Suppressor macrophage (primary cell): ENCODE data around the gene ATP6V0E1.

ENCODE experiments used
- DNase-seq, 4 experiments: peaks; one replicate each; pipeline ENCODE4 v3.0.0-alpha.2; 2020 to 2022

Gene ATP6V0E1

DNA sequence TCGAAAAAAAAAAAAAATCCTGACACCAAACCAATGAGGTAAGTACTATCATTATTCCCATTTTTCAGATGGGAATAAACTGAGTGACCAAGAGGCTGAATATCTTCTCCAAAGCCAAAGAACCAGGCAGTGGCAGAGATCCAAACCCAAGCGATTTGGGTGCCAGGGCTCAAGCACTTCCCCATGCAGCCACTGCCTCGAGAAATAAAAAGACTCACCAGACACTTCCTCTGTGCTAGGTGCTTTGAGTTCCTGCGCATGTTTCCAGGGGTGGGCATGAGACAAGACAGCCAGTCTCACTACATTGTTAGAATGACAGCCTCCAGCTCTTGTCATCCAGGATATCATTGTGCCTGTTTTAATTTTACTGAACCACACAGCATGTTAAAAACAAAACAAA lies 26.6 kb upstream of the ATP6V0E1 start:
- DNase-seq = peak; percentile 46 to 64 (median 56)

DNA sequence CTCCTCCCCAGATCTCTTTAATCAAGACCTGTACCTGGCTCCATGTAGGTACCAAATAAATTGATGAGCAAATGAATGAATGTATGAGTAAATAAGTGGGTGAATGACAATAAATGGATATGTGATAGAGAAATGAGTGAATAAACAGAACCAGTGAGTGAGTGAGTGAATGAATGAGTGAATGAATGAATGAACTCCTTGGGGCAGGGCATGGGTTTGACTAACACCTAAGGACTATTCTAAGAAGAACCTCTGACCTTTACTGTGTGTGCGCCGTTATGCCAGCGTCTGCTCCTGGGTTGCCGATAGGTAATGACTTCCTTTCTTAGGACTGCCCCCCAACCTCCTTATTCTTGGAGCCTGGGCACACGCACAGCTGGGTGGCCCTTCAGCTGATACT lies 26.1 kb upstream of the ATP6V0E1 start:
- DNase-seq = no peak

DNA sequence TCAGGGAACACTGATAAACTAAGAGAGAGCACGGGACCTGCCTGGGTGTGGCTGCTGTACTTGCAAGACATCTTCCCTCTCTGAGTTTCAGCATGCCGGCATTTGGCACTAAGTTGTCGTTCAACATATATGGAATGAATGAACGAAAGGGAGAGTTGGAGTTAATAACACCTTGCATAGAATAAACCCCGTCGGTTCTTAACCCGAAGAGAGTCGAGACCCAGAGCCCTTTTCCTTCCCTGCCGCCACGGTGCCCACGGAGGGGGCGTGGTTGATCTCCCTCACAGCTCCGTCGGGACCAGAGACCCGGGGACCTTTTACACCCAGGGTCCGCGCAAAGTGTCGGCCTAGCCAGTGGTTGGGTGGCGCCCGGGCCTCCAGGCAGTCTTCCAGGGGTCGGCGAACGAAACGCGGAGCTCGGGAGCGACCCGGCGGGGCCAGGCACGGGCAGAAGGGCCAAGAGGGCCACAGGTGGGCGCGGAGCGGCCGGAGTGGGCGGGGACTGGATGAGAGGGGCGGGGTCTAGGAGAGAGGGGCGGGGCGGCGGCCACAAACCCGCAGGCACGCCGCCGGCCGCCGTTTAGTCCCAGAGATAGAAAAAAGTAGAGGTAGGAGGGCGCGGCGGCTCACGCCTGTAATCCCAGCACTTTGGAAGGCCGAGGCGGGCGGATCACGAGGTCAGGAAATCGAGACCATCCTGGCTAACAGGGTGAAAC lies 25.1 kb upstream of the ATP6V0E1 start:
- DNase-seq = peak; percentile 77 to 91 (median 86)

DNA sequence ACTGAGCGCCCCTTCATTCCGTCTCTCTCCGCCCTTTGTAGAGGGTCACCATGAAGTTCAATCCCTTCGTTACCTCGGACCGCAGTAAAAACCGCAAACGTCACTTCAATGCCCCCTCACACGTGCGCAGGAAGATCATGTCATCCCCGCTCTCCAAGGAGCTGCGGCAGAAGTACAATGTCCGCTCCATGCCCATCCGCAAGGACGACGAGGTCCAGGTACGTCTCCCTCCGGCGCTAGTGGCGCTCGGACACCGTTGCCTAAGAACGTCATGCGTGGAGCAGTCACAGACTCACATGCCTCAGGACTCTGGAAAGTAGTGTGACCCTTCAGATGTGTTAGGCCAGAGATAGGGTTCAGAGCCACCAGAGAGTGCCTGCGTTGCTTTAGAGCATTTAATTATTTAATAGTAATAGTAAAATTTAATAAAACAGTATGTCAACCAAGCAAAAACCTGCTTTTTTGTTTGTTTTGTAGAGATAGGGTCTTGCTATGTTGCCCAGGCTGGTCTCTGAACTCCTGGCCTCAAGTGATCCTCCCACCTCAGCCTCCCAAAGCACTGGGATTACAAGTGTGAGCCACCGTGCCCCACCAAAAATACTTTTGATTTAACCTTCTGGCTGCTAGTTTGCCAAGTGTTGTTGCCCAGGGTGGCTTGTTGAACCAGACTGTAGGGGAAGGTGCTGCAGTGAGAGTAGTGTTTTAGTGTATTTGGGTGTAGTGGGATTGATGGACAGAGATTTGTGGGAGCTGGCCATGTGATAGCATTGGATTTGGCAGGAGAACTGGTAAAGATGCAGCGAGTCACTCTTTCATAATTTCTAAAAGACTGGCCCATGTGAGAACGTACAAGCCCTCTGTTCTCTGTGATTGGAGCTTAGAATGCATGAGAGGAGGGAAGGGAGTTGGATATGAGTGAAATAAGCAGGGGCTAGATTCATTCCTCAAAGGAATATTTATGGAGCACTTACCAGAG lies 23.5 kb upstream of the ATP6V0E1 start:
- peak in 2 of 4 experiments; percentile 28 to 32 for DNase-seq

DNA sequence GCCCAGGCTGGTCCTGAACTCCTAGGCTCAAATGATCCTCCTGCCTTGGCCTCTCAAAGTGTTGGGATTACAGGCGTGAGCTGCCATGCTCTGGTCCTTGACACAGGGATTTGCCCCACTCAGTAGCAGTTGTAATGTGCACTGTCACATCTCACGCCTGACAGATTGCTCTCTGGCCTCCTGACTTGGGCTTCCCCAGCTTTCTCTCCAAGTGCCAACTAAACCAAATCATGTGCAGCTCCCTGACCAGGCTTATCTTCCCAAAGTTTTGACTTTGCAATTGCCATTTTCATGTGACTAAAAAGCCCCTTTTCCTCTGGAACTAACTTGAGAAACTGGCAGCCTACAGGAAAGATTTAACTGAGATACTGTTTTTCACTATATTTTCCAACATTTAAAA lies 13.7 kb upstream of the ATP6V0E1 start:
- DNase-seq = peak in 1 of 4 experiments; percentile 18

DNA sequence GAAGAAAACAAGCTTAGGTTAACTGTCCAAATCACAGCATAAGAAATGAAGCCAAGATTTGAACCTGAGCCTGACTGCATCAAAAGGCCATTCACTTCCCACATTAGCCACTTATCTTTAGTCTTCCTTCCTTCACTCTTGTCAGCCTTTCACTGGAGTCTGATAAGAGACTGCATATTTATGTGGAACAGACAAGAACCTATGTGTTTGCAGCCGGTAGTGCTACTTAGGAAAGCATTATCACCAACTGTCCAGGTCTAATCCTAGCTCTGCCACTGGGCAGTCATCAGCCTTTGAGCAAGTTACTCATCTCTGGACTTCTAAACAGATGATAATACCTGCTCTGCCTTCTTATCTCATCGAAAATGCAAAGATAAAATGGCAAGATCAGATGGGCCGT lies 12.1 kb upstream of the ATP6V0E1 start:
- DNase-seq = no peak

DNA sequence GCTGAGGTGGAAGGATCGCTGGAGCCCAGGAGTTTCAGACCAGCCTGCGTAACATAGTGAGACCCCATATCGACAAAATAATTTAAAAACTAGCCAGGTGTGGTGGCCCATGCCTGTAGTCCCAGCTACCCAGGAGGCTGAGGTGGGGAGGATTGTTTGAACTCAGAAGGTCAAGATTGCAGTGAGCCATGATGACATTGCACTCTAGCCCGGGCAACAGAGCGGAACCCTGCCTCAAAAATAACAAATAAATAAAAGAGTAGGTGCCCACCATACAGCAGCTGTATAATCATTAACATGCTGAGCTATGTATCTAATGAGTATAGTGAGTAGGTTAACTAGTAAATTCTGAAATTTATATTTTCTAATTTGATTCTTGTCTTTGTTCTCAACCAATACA lies 11.0 kb upstream of the ATP6V0E1 start:
- DNase-seq = no peak

DNA sequence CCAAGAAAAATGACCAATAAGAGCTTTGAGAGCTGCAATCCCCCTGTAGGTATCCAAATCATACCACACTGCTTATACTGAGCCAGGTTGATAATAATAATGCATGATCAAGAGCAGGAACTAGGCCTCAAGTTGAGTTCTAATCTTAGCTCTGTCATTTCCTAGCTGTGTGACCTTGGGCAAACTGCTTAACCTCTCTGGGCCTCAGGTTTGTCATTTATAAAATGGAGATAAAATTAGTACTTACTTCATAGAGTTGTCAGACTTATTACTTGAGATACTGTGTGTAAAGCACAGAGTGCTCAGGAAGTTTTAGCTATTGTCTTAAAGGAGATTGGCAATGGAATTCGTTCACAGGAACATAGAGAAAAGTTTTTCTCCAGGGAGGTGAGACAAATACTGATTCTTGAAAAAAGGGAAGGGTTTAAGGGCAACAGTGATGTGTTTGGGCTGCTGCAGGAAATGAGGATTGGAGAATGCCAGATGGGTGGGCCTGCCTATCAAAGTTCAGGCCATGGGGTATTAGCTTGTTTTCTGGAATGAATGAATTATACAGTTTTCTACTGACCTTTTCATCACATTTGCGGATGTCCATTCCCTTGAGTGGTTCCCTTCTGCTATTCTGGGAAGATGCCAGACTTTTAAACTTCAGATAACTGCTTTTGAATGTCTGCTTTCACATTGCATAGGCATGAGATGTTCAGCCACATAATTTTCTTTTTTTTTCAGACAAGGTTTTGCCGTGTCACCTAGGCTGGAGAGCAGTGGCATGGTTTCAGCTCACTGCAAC lies 10.2 kb upstream of the ATP6V0E1 start:
- no peak for DNase-seq

DNA sequence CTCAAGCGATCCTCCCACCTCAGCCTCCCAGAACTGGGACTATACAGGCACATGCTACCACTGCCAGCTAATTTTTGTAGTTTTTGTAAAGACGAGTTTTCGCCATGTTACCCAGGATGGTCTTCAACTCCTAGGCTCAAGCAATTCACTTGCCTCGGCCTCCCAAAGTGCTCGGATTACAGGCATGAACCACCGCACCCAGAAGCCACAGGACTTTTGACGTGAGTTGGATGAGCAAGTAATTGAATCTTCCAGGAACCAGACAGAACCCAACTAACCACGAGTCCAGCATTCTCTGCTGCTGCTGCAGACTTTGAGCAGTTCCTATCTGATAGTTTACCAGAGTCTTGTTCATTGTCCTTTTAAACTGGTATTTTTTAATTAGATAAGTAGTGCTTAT lies 9.6 kb upstream of the ATP6V0E1 start:
- DNase-seq = no peak

DNA sequence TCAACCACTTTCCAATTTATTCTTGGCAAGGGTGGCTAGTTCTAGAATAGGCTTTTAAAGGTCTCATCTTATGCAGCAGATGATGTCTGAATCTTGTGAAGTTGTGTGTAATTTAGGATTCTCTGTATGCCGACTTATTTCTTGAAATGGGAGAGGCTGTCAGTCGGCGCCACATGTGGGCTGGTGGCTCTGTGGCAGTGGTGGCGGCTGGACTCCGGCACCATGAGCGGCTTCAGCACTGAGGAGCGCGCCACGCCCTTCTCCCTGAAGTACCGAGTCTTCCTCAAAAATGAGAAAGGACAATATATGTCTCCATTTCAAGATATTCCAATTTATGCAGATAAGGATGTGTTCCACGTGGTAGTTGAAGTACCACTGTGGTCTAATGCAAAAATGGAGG lies 8.3 kb upstream of the ATP6V0E1 start:
- no peak for DNase-seq

DNA sequence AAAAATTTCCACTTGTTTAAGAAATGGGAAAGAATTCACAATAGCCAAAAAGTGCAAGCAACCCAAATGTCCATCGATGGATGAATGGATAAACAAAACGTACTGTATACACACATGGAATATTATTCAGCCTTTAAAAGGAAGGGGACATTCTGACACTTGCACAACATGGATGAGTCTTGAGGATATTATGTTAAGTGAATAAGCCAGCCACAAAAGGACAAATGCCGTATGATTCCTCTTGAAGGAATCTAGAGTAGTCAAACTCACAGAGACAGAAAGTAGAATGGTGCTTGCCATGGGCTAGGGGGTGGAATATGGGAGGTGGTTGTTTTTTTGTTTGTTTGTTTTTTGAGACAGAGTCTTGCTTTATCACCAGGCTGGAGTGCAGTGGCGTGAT lies 3.8 kb upstream of the ATP6V0E1 start:
- no peak for DNase-seq

DNA sequence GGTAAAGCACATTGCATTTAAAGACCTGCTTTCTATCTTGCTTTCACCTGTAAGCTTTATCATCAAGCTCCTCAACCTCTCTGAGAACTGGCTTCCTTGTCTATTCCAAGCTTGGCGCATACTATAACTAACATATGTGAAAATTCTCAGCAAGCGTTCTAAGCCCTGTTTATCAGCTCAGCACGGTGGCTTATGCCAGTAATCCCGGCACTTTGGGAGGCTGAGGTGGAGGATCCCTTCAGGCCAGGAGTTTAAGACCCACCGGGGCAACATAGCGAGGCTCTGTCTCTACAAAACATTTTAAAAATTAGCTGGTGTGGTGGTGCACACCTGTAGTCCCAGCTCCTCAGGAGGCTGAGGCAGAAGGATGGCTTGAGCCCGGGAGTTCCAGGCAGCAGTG lies 1.6 kb upstream of the ATP6V0E1 start:
- DNase-seq = no peak

DNA sequence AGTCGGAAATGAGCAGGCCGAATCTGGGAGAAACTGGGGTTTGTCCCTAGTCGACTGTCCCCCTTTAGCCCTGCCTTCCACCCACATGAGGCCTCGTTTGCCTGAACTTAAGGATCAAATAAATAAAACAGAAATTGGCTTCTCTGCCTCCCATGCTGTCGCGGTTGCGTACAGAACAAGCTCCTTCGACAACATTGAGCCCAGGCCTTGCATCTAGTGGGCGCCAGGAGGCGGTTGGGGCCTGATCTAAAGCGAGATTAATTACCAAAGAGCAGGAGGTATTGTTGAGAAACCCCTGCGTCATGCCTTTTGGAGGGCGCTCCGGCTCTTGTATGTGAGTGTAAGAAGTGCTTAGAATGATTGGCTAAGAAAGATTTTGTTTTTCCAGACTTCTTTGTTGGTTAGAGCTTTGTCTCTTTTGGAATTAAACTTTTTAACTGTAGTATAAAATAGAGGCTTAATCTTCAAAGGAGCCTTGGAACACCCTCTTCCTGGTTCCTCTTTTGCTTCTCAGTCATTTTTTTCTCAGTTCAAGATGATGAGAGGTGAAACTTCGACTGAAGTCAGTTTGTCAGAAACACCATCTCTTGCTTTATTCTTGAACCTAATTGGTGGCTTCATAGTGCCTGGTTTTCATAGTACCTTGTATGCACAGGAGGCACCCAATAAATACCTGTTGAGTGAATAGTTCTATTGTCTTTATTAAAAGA lies 828 bp downstream of the ATP6V0E1 start:
- peak; percentile 87 to 93 (median 89) for DNase-seq

DNA sequence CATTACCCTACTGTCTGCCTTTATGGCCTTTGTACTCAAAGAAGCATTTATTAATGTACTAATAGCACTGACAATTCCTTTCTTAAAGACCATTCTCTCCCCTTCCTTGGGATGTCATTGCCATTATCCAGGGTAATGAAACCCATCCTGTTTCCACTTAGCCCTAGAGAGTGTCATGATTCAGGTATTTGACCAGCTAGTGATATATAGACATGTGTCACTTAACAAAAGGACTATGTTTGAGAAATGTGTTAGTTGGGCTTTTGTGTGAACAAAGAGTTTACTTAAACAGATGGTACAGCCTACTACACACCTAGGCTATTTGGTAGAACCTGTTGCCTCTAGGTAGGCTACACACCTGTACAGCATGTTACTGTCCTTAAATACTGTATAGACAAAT lies 2.0 kb downstream of the ATP6V0E1 start:
- DNase-seq = no peak

DNA sequence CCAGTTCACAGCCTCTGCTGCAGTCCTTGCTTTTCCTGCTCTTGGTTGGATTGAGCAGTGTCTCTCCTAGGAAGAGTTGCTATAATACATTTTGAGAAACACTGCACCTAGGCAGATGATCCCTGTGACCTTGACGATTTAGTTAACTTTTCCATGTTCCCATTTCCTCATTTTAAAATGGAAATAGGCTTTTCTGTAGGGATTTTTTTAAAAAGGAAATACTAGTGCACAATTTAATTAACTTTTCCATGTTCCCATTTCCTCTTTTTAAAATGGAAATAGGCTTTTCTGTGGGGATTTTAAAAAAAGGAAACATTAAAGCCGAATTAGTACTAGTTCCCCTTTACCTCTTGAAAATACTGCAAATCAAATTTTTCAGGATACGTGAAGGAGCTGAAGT lies 4.7 kb downstream of the ATP6V0E1 start:
- peak in 2 of 4 experiments; percentile 30 to 38 for DNase-seq

DNA sequence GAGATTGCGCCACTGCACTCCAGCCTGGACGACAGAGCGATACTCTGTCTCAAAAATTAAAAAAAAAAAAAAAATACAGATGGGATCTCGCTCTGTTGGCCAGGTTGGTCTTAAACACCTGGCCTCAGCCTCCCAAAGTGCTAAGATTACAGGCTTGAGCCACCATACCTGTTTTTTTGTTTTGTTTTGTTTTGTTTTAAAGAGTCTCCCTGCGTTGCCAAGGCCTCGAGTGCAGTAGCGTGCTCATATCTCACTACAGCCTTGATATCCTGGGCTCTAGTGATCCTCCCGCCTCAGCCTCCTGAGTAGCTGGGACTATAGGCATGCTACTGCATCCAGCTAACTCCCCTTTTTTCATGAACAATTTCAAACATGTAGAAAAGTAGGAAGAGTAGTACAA lies 7.2 kb downstream of the ATP6V0E1 start:
- DNase-seq = no peak

DNA sequence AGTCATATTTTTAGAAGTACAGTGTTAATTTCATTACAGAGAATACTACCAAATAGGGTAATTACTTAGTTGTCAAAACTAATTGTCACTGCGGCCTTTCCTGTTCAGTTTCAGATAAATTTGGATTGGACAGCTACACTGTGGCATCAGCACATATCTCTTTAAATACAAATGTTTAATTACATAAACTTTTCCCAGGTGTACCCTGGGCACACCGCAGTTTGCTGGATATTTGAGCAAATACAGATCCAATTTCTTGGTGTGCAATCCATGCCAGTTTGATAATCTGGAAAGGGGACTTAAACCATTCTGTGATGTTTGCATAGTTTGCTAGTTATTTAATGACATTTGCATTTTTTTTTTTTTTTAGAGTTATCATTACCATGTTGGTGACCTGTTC lies 10.8 kb downstream of the ATP6V0E1 start:
- no peak for DNase-seq

DNA sequence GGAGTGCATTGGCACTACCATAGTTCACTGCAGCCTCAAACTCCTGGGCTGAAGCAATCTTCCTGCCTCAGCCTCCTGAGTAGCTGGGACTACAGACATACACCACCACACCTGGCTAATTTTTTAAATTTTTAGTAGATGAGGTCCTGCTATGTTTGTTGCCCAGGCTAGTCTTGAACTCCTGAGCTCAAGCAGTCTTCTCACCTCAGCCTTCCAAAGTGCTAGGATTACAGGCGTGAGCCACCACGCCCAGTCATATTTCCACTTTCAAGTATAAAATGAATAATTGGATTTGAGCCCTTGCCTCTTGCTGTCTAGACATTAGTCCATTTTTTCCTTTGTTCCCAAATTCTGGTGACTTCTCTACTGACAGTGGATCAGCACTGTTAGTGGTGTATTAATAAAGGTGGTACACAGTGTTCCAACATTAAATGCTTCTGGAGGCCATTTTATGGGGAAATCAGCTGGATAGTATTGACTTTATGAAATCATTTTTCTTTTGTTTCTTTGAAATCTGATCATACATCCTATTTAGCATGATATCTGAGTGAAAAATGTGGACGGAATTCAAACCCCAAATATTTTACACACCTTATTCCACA lies 15.9 kb downstream of the ATP6V0E1 start:
- no peak for DNase-seq

DNA sequence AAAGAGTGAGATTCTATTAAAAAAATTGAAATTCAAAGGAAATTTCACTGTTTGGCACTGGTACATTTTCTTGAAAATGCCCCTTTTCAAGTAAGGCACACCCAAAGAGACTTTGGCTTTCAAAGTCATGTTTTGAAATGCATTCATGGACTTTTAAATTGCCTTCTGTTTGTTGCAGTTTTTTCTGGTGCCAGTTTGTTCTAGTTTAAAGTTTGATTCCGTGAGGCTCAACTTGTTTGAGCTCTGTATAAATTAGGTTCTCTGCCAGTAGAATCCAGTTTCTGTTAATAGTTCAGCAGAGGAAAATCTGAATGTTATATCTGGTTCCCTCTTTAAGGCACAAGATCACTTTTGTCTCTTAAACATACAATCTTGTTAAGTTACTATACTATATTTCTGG lies 16.4 kb downstream of the ATP6V0E1 start:
- no peak for DNase-seq

DNA sequence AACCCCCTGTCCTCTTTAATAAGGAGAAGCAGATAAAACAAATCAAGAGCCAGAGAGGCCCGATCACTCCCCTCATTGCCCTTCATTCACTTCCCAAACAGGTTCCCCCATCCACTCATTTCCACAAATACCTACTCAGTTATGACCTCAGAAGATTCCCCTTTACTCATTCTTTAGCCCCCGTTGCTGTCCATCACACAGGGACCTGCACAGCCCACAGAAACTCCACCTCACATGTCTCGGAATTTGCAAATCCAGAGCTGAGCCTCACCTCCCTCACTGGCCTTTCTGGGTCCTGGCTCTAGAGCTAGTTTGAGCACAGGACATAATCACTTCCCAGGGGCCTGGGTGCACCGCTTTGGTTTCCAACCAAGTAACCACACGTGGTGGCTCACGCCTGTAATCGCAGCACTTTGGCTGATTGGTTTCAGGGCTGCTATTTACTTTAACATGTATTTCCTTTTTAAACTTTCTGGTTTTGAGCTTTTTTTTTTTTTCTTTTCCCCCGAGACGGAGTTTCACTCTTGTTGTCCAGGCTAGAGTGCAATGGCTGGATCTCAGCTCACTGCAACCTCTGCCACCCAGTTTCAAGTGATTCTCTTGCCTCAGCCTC lies 17.8 kb downstream of the ATP6V0E1 start:
- DNase-seq = no peak

DNA sequence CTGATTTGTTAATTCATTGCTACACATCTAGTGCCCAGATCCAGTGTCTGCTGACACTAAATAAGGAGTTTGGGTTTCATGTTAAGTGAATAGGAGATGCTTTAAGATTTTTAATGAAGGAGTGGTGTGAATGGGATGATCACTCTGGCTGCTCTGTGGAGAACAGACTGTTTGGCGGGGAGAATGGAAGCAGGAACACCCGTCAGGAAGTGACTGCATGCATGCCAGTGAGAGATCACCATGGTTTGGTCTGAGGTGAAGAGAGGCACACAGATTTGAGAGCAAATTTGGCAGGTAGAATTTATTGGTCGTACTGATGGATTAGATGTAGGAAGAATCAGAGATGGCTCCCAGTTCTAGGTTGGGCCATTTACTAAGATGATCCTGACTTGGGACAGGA lies 19.8 kb downstream of the ATP6V0E1 start:
- DNase-seq = no peak

DNA sequence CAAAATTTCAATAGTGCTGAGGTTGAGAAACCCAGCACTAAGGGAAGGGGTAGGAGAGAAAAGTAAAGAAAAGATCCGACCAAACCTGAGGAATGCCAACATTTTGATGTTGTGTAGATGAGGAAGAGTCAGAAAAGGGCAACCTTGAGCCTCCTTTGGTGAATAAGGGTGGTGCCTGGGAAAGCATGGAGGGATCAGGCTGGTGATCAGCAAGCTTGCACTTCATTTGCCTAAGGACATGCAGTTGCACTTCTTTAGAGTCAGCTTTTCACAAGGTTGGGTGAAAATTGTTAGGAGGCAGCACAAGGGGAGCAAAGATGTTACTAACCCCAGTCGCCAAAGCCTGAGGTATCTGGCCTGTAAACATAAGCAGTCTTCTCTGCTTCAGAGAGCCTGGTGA lies 20.4 kb downstream of the ATP6V0E1 start:
- no peak for DNase-seq
